ENCODE data around the gene CNN3.
A peak's percentile ranks its signal among the peaks of the same experiment; 100 is the strongest.
"Not testable (repeated sequence)": the region's sequence is repeated elsewhere in the genome, so short reads cannot be mapped to it uniquely, and the experiment has no call there.

CNN3 gene

GRCh38 chr1:94949681-94950661 lies 23.1 kb upstream of the CNN3 start:
- DNase-seq (no peak), ATAC-seq (no peak)

- no peak for DNase-seq
- no peak for ATAC-seq
Measured at GRCh38 chr1:94947437-94947836, 20.5 kb upstream of the CNN3 start.

GRCh38 chr1:94946886-94947285 lies 20.0 kb upstream of the CNN3 start:
- ATAC-seq: no peak
- DNase-seq: no peak

GRCh38 chr1:94942171-94943128 lies 15.5 kb upstream of the CNN3 start:
- ATAC-seq (no peak), DNase-seq (no peak)

- not testable (repeated sequence) for ATAC-seq, DNase-seq
Measured at GRCh38 chr1:94941480-94941879, 14.6 kb upstream of the CNN3 start.

GRCh38 chr1:94940738-94941137 lies 13.8 kb upstream of the CNN3 start:
- no peak for DNase-seq
- ATAC-seq: no peak

GRCh38 chr1:94937820-94938219 lies 10.9 kb upstream of the CNN3 start:
- ATAC-seq (no peak), DNase-seq (no peak)

- DNase-seq: no peak
- ATAC-seq: no peak
Measured at GRCh38 chr1:94936861-94937620, 10.1 kb upstream of the CNN3 start.

GRCh38 chr1:94935476-94935875 lies 8.6 kb upstream of the CNN3 start:
- ATAC-seq: no peak
- no peak for DNase-seq

- DNase-seq: no peak
Measured at GRCh38 chr1:94935034-94935433, 8.1 kb upstream of the CNN3 start.

GRCh38 chr1:94934551-94934950 lies 7.6 kb upstream of the CNN3 start:
- ATAC-seq (no peak), DNase-seq (no peak)

More at GRCh38 chr1:94935034-94935433, 8.1 kb upstream of the CNN3 start:
- ATAC-seq: no peak

GRCh38 chr1:94931254-94931841 lies 4.4 kb upstream of the CNN3 start:
- ATAC-seq (no peak), DNase-seq (no peak)

GRCh38 chr1:94929351-94930217 lies 2.7 kb upstream of the CNN3 start:
- ATAC-seq: no peak
- DNase-seq: no peak

GRCh38 chr1:94928293-94928939 lies 1.5 kb upstream of the CNN3 start:
- DNase-seq: no peak

GRCh38 chr1:94927405-94928175 lies 680 bp upstream of the CNN3 start:
- no peak for DNase-seq
- no peak for ATAC-seq

More at GRCh38 chr1:94928293-94928939, 1.5 kb upstream of the CNN3 start:
- ATAC-seq: no peak

GRCh38 chr1:94926126-94926914 lies 590 bp downstream of the CNN3 start:
- peak; percentile 49 for DNase-seq
- peak; percentile 4 for ATAC-seq

- ATAC-seq (no peak), DNase-seq (peak; percentile 18)
Measured at GRCh38 chr1:94925561-94926125, 1.3 kb downstream of the CNN3 start.

- no peak for DNase-seq
- no peak for ATAC-seq
Measured at GRCh38 chr1:94925004-94925403, 1.9 kb downstream of the CNN3 start.

Measured in stimulated activated naive CD8-positive, alpha-beta T cell treated with anti-CD3 and anti-CD28 coated beads, Interleukin-15, Interleukin-2, amounts not matched to agents 100 U/mL and 50 U/mL, for 24 hours (primary cell).